HL-60 (cell line): ENCODE measurements around the gene TRIO.

ENCODE experiments used
- DNase-seq, 2 experiments: peaks; one replicate each; pipeline ENCODE4 v3.0.0-alpha.2; 2010 to 2020; ENCODE audit warnings: low read depth in 1 of 2, low spot score in 1 of 2
- H3K27ac ChIP-seq: fragments of 250-450 bp; sonication (Bioruptor Pico); replicated peaks from 2 replicates; pipeline ENCODE4 v1.5.1; 2020; ENCODE audit warnings: mild to moderate bottlenecking, moderate library complexity
- H3K27me3 ChIP-seq: fragments of 250-450 bp; sonication (Bioruptor Pico); 2 replicates; pipeline ENCODE4 v1.5.1; 2021; ENCODE audit warnings: mild to moderate bottlenecking, moderate library complexity; ENCODE audit not compliant: insufficient read depth, poor library complexity, severe bottlenecking
- H3K4me3 ChIP-seq: replicated peaks from 2 replicates; pipeline ENCODE4 v1.5.1; 2011; ENCODE audit warnings: mild to moderate bottlenecking, control low read depth, low read length; ENCODE audit not compliant: insufficient read depth
- GABPA ChIP-seq: IDR thresholded peaks from 2 replicates; pipeline ENCODE4 v1.6.1; 2012; ENCODE audit warnings: low read depth
- POLR2AphosphoS5 ChIP-seq: IDR thresholded peaks from 2 replicates; pipeline ENCODE4 v1.6.1; 2012; ENCODE audit warnings: low read depth
- SPI1 ChIP-seq: IDR thresholded peaks from 2 replicates; pipeline ENCODE4 v1.6.1; 2012; ENCODE audit warnings: low read depth, mild to moderate bottlenecking, borderline replicate concordance
- TF ChIP-seq, protein P1 (sequence below): IDR thresholded peaks from one replicate; pipeline ENCODE4 v1.5.1; 2011; ENCODE audit warnings: low read length, control low read depth, inconsistent platforms; ENCODE audit not compliant: insufficient read depth
- TF ChIP-seq, protein P2 (sequence below): IDR thresholded peaks from 2 replicates; pipeline ENCODE4 v1.6.1; 2012; ENCODE audit warnings: low read depth; ENCODE audit not compliant: insufficient replicate concordance

Gene TRIO

DNA sequence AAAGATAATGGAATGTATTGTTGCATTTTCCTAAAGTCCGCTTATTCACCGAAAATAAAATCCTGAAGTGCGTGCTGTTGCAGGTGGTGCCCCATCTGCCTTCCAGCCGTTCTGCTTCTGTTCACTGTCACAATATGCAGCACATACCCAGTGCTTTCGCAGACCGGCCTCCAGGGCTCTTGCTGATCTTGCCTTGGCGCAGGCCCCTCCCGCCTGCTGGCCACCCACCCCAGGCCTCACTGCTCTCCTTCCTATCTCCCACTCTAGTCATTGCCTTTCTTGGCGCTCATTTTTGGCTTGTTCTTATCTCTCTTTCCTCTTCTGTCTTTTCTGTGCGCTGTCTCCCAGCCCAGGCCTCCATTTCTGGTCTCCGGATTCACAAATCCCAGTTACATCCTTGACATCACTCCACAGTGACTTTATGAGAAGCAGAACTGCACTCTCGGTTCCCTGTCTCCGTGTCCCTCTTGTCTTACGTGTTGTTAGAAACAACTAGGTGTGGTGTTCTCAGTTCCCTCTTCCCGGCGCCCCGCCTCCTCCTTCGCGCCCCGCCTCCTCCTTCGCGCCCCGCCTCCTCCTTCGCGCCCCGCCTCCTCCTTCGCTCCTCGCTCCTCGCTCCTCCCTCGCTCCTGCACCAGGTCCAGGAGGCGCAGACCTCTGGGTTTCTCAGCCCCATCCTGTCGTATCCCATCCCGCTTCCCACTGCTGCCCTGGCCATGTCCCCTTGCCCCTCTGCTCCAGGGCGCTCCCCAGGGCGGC lies 236.8 kb downstream of the TRIO start:
- Histone ChIP-seq H3K4me3 (no peak overlapping the region), H3K27ac (no peak overlapping the region), H3K27me3 (no peaks in the 10 kb centered on the region)
- TF ChIP-seq, protein P1, sequence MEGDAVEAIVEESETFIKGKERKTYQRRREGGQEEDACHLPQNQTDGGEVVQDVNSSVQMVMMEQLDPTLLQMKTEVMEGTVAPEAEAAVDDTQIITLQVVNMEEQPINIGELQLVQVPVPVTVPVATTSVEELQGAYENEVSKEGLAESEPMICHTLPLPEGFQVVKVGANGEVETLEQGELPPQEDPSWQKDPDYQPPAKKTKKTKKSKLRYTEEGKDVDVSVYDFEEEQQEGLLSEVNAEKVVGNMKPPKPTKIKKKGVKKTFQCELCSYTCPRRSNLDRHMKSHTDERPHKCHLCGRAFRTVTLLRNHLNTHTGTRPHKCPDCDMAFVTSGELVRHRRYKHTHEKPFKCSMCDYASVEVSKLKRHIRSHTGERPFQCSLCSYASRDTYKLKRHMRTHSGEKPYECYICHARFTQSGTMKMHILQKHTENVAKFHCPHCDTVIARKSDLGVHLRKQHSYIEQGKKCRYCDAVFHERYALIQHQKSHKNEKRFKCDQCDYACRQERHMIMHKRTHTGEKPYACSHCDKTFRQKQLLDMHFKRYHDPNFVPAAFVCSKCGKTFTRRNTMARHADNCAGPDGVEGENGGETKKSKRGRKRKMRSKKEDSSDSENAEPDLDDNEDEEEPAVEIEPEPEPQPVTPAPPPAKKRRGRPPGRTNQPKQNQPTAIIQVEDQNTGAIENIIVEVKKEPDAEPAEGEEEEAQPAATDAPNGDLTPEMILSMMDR, result no peak
- TF ChIP-seq, protein P2, sequence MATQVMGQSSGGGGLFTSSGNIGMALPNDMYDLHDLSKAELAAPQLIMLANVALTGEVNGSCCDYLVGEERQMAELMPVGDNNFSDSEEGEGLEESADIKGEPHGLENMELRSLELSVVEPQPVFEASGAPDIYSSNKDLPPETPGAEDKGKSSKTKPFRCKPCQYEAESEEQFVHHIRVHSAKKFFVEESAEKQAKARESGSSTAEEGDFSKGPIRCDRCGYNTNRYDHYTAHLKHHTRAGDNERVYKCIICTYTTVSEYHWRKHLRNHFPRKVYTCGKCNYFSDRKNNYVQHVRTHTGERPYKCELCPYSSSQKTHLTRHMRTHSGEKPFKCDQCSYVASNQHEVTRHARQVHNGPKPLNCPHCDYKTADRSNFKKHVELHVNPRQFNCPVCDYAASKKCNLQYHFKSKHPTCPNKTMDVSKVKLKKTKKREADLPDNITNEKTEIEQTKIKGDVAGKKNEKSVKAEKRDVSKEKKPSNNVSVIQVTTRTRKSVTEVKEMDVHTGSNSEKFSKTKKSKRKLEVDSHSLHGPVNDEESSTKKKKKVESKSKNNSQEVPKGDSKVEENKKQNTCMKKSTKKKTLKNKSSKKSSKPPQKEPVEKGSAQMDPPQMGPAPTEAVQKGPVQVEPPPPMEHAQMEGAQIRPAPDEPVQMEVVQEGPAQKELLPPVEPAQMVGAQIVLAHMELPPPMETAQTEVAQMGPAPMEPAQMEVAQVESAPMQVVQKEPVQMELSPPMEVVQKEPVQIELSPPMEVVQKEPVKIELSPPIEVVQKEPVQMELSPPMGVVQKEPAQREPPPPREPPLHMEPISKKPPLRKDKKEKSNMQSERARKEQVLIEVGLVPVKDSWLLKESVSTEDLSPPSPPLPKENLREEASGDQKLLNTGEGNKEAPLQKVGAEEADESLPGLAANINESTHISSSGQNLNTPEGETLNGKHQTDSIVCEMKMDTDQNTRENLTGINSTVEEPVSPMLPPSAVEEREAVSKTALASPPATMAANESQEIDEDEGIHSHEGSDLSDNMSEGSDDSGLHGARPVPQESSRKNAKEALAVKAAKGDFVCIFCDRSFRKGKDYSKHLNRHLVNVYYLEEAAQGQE, result no peak
- TF ChIP-seq SPI1 (no peak), POLR2AphosphoS5 (no peak), GABPA (no peak)
- no peak for DNase-seq

DNA sequence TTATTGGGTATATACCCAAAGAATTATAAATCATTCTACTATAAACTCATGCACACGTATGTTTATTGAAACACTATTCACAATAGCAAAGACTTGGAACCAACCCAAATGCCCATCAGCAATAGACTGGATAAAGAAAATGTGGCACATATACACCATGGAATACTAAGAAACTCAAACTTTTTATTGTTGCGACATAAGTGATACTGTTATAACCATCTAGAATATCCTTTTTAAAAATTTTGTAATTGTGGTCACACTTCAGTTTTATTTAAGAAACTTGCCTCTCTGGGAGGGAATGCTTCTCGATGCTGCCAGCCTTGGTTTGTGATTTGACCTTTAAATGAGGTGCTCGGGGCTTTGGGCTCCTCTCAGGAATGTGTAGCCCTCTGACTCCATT lies 237.6 kb downstream of the TRIO start:
- H3K27me3 ChIP-seq, result no peaks in the 10 kb centered on the region
- TF ChIP-seq, protein P1, result no peak
- TF ChIP-seq, protein P2, result no peak
- TF ChIP-seq SPI1, result no peak
- no peak overlapping the region for H3K4me3 ChIP-seq
- no peak overlapping the region for H3K27ac ChIP-seq
- DNase-seq, result no peak

DNA sequence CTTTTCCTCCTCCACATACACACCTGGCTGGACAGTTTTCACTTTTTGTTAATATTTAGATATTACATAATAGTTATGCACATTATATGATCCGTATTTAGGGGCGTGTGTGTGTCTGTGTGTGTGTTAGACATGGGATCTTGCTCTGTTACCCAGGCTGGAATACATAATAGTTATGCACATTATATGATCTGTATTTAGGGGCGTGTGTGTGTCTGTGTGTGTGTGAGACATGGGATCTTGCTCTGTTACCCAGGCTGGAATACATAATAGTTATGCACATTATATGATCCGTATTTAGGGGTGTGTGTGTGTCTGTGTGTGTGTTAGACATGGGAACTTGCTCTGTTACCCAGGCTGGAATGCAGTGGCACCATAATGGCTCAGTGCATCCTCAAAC lies 239.5 kb downstream of the TRIO start:
- Histone ChIP-seq H3K27ac (no peak overlapping the region), H3K4me3 (no peak overlapping the region), H3K27me3 (no peaks in the 10 kb centered on the region)
- TF ChIP-seq SPI1 (no peak), GABPA (no peak), POLR2AphosphoS5 (no peak)
- TF ChIP-seq, protein P1, result no peak
- TF ChIP-seq, protein P2, result no peak
- DNase-seq, result no peak
